ENCODE results near the gene APOBEC3C.
"Not testable (repeated sequence)": the region's sequence is repeated elsewhere in the genome, so short reads cannot be mapped to it uniquely, and the experiment has no call there.

The APOBEC3C gene

GRCh38 chr22:39021552-39022250 lies 7.6 kb downstream of the APOBEC3C start:
- DNase-seq (ENCODE audit: low spot score): no peak

GRCh38 chr22:39024519-39025308 lies 10.7 kb downstream of the APOBEC3C start:
- no peak for DNase-seq (ENCODE audit: low spot score)

DNA sequence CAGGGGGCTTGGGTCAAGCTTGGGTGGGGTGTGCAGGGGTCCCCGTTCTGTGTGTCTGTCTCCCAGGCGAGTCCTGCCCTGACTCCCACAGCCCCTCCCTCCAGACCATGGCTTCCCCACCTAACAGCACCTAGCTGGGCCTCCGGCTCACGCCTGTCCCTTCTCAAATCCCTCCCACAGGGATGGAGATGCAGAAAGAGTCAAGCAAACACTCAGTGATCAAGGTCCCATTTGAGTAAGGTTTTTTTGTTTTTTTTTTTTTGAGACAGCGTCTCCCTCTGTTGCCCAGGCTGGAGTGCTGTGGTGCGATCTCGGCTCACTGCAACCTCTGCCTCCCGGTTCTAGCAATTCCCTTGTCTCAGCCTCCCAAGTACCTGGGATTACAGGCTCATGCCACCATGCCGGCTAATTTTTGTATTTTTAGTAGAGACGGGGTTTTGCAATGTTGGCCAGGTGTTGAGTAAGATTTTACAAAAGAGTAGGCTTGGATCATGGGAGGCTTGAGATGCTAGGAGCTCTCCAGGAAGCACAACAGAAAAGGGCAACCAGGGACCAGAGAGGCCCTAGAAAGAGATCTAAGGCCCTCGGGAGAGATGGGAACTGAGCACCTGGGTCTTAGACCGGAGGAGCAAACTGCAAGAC lies 12.6 kb downstream of the APOBEC3C start:
- no peak for DNase-seq (ENCODE audit: low spot score)

DNA sequence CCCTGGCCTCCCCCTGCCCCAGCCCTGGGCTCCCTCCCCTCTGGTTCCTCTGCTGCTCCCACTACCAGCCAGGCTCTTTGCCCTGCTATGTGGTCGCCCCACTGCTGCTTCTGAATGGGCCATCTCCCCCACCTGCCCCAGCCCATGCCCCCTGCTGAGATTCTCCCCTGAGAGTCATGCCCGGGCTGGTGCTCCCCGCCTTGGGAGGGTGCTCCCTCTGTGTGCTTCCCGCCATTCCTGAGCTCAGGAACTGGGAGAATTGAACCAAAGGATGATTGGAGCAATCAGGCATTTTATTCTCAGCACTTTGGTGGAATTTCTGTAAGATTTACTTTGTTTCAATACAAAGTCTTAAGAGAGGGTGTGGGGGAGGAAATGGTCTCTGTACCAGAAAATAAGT lies 13.7 kb downstream of the APOBEC3C start:
- no peak for DNase-seq (ENCODE audit: low spot score)

- no peak for DNase-seq (ENCODE audit: low spot score)
Measured at GRCh38 chr22:39028281-39028680, 14.2 kb downstream of the APOBEC3C start.

- no peak for DNase-seq (ENCODE audit: low spot score)
Measured at GRCh38 chr22:39029227-39029626, 15.2 kb downstream of the APOBEC3C start.

DNA sequence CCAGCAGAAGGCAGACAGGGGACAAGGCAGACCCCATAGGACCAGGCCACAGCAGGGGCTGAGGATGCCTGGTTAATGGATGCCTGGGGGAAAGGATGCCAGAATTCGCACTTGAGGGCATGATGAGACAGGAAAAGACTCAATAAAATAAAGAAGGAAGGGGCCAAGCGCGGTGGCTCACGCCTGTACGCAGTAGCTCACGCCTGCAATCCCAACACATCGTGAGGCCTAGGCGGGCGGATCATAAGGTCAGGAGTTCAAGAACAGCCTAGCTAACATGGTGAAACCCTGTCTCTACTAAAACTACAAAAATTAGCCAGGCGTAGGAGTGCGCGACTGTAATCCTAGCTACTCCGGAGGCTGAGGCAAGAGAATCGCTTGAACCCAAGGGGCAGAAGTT lies 16.6 kb downstream of the APOBEC3C start:
- no peak for DNase-seq (ENCODE audit: low spot score)

DNA sequence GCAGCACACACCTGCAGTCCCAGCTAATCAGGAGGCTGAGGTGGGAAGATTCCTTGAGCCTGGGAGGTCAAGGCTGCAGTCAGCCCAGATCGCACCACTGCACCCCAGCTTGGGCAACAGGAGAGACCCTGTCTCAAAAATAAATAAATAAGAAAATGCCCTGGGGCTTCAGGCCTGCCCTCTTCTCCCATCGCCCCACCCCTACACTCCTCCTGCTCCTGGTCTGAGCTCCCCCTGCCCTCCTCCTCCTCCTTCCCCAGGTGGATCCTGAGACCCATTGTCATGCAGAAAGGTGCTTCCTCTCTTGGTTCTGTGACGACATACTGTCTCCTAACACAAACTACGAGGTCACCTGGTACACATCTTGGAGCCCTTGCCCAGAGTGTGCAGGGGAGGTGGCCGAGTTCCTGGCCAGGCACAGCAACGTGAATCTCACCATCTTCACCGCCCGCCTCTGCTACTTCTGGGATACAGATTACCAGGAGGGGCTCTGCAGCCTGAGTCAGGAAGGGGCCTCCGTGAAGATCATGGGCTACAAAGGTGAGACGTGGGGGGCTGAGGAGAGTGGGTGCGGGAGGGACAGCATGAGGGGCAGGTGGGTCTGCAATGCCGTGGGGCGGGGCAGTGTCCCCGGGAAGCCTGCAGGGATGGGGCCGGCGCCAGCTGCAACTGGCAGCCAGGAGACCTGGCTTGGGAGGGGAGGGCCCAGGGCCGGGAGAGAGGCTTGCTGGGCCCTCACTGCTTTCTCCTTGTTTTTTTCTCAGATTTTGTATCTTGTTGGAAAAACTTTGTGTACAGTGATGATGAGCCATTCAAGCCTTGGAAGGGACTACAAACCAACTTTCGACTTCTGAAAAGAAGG lies 17.6 kb downstream of the APOBEC3C start:
- DNase-seq (ENCODE audit: low spot score): not testable (repeated sequence)

DNA sequence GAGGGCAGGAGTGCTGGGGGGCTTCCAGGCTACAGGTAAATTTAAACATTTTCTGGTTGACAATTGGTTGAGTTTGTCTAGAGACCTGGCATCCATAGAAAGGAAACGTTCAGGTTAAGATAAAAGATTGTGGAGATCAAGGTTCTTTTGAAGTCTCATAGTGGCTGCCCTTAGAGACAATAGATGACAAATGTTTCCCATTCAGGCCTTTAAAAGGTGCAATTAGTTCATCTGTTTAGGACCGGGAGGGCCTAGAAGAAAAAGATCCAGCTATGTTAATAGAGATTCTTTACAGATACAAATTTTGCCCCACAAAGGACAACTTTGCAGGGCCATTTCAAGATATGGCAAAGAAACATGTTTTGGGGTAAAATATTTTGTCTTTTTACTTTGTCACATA lies 23.0 kb downstream of the APOBEC3C start:
- not testable (repeated sequence) for DNase-seq (ENCODE audit: low spot score)

GRCh38 chr22:39039306-39040126 lies 25.5 kb downstream of the APOBEC3C start:
- no peak for DNase-seq (ENCODE audit: low spot score)

GRCh38 chr22:39040155-39040537 lies 26.1 kb downstream of the APOBEC3C start:
- not testable (repeated sequence) for DNase-seq (ENCODE audit: low spot score)

GRCh38 chr22:39040538-39041296 lies 26.7 kb downstream of the APOBEC3C start, which contains the start of gene APOBEC3F:
Gene APOBEC3F (plus strand): TSS chr22:39040864. CDS start chr22:39040961, 97 bp downstream.
- not testable (repeated sequence) for DNase-seq (ENCODE audit: low spot score)

- no peak for DNase-seq (ENCODE audit: low spot score)
Measured at GRCh38 chr22:39041908-39042307, 27.9 kb downstream of the APOBEC3C start.

DNA sequence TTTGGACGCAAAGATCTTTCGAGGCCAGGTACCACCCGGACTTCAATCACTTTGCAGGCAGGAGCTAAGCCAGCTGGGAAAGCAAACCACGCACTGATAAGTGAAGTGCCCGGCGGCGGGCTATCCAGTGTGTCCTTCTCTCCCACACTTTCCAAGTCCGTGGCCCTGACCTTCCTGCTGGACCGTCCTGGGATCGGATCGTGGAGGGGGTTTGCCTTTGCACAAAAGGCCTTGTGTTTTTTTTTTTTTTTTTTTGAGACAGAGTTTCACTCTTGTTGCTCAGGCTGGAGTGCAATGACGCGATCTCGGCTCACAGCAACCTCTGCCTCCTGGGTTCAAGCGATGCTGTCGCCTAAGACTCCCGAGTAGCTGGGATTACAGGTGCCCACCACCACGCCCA lies 29.0 kb downstream of the APOBEC3C start:
- DNase-seq (ENCODE audit: low spot score): not testable (repeated sequence)

DNA sequence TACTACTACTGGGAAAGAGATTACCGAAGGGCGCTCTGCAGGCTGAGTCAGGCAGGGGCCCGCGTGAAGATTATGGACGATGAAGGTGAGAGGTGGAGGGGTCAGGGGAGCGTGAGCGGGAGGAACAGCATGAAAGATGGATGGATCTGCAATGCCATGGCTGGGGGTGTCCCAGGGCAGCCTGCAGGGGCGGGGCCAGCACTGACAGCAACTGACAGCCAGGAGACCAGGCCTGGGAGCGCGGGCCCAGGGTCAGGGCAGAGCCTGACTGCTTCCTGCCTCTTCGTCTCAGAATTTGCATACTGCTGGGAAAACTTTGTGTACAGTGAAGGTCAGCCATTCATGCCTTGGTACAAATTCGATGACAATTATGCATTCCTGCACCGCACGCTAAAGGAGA lies 31.1 kb downstream of the APOBEC3C start:
- not testable (repeated sequence) for DNase-seq (ENCODE audit: low spot score)

DNA sequence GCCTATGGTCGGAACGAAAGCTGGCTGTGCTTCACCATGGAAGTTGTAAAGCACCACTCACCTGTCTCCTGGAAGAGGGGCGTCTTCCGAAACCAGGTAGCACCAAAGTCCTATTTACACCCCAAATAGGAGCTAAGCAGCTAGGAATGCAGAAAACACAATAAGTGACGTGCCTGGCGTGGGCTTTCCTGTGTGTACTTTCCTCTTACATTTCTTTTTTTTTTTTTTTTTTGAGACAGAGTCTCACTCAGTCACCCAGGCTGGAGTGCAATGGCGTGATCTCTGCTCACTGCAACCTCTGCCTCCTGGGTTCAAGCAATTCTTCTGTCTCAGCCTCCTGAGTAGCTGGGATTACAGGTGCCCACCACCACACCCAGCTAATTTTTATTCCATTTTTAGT lies 35.4 kb downstream of the APOBEC3C start:
- DNase-seq (ENCODE audit: low spot score): not testable (repeated sequence)

DNA sequence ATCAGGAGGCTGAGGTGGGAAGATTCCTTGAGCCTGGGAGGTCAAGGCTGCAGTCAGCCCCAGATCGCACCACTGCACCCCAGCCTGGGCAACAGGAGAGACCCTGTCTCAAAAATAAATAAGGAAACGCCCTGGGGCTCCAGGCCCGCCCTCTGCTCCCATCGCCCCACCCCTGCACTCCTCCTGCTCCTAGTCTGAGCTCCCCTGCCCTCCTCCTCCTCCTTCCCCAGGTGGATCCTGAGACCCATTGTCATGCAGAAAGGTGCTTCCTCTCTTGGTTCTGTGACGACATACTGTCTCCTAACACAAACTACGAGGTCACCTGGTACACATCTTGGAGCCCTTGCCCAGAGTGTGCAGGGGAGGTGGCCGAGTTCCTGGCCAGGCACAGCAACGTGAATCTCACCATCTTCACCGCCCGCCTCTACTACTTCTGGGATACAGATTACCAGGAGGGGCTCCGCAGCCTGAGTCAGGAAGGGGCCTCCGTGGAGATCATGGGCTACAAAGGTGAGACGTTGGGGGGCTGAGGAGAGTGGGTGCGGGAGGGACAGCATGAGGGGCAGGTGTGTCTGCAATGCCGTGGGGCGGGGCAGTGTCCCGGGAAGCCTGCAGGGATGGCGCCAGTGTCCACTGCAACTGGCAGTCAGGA lies 37.9 kb downstream of the APOBEC3C start:
- DNase-seq (ENCODE audit: low spot score): not testable (repeated sequence)

DNA sequence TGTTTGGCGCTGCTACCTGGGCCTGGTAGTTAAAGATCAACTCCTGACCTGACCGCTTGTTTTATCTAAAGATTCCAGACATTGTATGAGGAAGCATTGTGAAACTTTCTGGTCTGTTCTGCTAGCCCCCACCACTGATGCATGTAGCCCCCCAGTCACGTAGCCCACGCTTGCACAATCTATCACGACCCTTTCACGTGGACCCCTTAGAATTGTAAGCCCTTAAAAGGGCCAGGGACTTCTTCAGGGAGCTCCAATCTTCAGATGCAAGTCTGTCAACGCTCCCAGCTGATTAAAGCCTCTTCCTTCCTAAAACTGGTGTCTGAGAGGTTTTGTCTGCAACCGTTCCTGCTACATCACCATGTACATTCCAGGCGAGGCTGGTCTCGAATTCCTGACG lies 41.6 kb downstream of the APOBEC3C start:
- no peak for DNase-seq (ENCODE audit: low spot score)

- DNase-seq (ENCODE audit: low spot score): not testable (repeated sequence)
Measured at GRCh38 chr22:39061290-39061689, 47.2 kb downstream of the APOBEC3C start.

DNA sequence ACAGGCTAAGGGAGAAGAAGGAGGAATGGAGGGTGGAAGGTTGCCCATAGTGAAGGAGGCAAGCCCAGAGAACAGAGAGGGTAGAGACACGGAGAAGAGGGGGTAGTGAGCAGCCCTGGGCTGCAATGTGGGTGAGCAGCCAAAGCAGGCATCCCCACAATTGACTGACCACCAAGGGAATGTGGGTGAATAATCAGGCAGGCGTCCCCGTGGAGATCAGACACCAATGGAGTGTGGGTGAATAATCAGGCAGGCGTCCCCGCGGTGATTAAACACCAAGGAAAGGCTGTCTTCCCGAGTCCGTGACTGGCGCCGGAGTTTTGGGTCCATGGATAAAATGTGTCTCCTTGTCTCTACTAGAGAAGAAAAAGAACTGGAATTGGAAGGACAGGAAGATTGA lies 47.9 kb downstream of the APOBEC3C start:
- not testable (repeated sequence) for DNase-seq (ENCODE audit: low spot score)

Data from germinal center (tissue), 1 donor.